Measurements from ENCODE around the gene AHCYL1.

DNA sequence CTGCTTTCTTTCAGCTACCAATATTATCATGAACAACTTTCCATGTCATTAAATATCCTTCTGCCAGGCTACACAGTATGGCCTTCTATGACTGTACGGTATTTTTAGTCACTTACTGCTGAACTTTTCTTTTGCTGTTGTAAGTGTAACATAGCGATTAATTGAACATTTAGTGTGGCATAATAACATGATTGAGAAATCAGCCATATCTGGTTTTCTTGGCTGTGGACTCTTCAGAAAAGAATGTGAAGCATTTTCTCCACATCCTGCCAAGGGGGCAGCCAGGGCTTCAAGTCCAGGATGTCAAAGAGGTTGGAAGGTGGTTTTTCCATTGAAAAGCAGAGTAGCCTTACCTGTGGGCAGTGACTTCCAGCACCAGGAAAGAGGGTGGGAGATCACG is 8.8 kb upstream of the AHCYL1 start:
- TF ChIP-seq, protein P1, sequence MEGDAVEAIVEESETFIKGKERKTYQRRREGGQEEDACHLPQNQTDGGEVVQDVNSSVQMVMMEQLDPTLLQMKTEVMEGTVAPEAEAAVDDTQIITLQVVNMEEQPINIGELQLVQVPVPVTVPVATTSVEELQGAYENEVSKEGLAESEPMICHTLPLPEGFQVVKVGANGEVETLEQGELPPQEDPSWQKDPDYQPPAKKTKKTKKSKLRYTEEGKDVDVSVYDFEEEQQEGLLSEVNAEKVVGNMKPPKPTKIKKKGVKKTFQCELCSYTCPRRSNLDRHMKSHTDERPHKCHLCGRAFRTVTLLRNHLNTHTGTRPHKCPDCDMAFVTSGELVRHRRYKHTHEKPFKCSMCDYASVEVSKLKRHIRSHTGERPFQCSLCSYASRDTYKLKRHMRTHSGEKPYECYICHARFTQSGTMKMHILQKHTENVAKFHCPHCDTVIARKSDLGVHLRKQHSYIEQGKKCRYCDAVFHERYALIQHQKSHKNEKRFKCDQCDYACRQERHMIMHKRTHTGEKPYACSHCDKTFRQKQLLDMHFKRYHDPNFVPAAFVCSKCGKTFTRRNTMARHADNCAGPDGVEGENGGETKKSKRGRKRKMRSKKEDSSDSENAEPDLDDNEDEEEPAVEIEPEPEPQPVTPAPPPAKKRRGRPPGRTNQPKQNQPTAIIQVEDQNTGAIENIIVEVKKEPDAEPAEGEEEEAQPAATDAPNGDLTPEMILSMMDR (IDR thresholded peaks at IDR 0.05 in 8 of 11, conservative IDR thresholded peaks at IDR 0.05 in 3 of 11) = no peak
- no peak for TF ChIP-seq POLR2A (IDR thresholded peaks at IDR 0.05)
- TF ChIP-seq POLR2AphosphoS5 (IDR thresholded peaks at IDR 0.05) = no peak
